NCI-H446 treated with DMSO at 0.1 percent for 48 hours (cell line): Measurements from ENCODE around the gene MARK2.

ENCODE experiments used
- DNase-seq: peaks from one replicate; lab custom pipeline; 2025; lab: John Stamatoyannopoulos, UW

The MARK2 gene

DNA sequence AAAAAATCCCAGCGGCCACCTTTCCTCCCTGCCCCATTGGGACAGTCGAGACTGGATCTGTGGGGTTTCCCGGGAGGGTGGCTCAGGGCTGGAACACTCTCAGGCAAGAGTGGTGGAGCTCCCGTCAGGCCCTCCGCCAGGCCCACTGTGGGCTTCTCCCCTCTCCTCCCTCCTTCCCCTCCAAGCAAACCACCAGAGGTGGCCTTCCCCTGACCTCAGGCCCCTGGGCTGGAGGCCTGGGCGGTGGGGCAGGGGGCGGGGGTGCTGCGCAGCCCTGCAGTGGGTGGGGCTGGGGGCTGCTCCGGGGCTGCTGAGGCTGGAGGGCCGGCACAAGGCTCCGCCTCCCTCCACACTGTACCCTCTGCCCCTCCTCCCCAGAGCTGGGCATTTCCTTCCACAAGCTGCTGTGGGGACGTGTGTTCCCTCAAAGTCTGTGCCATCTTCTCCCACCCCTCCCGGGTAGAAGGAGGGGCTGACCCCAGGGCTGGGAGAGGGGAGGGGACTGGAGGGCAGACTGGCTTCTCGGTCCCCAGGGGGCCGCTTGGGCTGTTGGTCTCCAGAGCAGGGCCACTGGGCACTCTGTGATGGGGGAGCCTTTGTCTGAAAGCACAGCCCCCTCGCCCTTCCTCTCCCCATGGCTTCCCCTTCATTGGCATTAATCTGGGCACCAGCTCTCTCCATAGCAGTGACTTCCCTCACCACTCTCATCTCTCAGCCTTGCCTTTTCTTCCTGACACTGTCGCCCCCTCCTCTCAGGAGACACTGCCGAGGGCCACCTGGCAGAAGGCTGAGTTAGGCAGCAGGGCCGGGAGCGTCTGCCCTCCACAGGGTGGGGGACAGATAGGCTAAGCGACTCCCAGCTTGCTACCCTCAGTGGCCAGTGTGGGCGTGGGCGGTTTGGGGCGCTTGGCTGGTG is 70.9 kb downstream of the MARK2 start:
- DNase-seq = no peak

DNA sequence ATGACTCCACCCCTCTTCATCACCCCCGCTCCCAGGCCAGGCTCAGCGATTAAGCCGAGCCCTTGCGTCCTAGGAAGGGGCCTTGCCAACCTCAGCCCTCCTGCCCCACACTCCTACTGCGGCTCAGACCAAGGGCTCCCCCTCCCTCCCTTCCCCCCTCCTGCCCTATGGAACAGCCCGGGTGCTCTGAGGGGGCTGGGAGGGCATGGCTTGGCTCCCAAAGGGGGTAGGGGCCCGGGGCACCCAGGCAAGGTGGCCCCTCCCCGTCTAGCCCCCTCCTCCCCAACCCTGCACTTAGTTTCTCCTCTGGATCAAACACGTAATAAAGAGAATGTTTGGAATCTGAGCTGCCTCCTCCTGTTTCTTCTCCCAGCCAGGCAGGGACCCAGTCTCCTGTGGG is 71.8 kb downstream of the MARK2 start:
- no peak for DNase-seq

DNA sequence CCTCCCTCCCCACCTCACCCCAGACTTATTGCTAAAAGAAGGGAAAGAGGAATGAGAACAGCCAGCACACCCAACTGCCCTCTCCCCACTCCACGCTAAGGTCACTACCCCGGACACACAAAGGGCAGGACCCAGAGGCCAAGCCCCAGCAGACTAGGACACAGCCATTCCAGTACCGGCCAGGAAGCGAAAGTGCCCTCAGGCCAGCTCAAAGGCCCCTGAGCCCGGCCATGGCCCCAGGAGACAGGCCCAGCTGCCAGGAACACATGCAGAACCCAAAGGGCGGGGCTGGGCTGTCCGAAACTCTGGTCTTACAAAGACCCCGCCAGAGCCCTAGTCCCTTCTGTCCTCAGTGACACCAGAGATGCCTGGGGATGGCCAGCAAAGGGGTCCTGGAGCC is 72.5 kb downstream of the MARK2 start:
- DNase-seq = no peak

DNA sequence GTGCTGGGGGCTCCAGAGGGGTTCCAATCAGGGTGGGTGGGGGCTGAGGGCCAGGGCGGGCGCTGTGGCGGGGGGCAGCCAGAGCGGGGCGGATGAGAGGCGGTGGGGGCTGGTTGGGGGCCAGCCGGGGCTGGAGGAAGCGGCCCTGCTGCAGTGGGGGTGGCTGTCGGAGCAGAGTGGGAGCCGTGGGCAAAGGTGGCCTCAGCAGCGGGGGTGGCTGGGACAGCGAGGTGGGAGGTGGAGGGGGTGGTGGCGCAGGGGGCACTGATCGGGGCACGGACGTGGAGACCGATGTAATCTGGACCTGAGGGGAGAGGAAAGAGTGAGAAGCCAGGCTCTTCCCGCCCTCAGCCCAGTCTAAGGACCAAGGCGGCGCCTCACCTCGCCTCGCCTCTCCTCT is 73.0 kb downstream of the MARK2 start:
- no peak for DNase-seq

DNA sequence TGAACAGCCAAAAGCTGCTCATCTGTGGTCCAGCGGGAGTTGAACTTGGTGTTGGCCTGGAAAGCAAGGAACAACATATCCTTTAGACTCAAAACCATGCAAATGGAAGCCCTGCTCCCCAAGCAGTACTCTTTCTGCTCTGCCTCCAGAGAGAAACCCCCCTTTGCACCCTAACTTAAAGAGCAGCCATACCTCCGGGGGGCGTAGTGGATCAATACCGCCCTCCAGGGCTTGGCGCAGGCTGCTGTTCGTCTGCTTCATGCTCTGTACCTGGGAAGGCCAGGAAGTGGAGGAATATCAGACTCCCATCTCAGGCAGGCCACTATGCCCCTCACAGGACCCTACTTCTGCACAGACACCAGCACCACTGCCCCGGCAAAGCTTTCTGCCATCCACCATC is 73.8 kb downstream of the MARK2 start:
- no peak for DNase-seq

DNA sequence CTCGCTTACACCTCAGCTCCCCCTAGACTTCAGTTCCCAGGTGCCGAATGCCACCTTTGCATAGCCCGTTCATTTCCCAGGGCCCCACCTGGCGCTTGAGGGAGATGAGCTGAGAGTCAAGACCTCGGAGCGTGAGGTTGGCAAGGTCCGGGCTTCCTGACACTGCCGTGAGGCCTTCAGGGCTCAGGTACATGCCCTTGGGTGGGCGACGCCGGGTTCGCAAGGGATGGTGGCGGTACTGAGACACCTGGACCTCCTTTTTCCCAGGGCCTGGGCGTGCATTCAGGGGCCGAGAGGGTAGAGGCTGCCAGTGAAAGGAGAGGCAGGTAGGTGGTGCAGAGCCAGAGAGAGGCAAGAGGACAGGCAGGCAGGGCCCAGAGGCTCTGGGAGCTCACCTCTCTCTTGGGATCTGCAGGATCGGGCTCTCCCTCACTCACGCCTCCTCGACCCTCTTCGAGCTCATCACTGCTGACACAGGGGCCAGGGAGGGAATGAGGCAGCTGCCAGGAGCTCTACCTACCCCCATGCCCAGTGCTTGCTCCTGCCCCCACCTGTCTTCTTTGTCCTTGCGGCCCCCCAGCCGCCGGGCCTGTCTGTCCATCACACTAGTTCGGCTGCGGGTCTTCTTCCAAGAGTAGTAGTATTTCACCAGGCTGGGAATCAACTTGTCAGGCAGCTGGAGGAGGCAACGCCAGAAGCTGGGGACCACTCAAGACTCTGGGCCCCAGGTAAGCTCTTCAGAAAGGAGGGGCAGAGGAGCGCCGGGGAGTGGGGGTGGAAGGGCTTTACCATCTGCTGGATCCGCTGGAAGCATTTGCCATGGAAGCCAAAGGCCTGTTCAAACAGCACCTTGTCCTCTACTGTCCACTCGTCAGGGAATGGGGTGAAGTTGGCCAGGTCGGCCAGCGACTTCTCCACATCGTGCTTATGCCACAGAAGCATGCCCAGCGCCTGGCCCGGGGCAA is 75.2 kb downstream of the MARK2 start:
- DNase-seq = no peak

DNA sequence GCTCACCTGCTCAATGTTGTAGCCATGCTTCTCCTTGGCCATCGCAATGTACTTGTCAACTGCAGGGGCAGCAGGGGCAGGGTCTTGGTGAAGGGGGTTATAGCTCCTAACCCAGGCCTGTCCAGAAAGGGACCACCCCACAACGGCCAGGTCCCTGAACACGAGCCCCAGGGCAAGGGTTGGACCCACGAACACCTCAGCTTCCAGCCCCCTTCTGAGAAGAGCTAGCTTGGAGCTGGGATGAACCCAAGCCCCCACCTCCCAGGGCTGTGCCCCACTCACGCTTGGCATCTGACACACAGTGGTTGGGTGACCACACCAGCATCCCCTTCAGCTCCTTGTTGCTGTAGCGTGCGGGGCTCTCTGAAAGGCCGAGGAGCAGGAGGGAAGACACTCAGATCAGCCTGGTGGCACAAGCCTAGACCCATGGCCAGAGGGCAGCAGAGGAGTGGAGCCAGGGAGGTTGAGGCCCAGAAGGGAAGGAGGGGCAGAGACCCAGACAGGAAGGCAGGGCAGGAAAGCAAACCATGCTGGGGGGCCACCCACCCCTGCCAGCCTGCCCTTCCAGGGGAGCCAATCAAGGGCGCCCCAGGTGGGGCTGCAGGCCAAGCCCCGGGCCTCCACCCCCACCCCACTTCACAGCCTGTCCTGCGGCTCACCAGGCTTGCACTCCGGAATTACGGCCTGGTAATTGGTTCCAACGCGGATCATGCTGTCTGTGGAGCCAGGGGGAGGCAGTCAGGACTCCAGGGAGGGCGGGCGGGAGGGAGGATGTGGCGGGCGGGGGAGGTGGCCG is 76.2 kb downstream of the MARK2 start:
- DNase-seq = no peak

DNA sequence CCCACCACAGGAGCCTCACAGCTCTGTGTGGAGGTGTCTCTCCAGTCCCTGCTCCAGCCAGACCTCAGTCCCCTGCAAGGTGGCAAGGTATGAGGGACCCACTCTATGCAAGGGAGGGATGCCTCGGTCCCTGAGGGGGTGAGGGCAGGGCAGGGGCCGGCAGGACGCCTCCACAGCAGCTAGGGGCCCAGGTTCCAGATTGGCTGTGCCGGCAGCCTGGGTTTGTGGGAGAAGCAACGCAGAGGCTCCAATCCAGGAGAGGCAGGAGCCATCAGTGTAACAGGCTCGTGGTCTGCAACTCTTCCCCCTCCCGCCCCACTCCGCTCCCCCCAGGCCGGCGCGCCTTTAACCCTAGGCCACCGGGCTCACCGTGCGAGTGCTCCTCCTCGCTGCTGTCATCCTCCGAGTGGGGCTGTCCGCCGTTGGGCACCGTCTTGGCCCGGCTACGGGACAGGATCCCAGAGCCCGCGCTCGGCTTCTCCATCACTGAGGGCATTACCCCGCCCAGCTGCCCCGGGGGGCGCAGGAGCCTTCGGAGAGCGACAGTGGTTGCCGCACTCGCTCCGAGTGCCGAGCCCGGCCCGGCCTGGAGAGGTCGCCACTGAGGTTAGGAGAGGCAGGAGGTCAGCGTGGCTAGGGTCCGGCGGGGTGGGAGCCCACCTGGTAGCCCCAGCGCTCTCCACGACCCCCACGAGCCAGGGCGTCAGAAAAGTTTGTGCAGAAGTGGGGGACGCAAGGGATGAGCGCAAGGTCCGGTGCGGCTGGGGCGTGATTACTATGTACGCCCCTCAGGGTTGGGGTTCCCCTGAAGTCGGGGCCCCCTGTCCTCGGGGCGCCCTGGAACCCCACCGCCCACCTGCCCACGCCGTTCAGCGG is 77.3 kb downstream of the MARK2 start:
- DNase-seq = no peak

DNA sequence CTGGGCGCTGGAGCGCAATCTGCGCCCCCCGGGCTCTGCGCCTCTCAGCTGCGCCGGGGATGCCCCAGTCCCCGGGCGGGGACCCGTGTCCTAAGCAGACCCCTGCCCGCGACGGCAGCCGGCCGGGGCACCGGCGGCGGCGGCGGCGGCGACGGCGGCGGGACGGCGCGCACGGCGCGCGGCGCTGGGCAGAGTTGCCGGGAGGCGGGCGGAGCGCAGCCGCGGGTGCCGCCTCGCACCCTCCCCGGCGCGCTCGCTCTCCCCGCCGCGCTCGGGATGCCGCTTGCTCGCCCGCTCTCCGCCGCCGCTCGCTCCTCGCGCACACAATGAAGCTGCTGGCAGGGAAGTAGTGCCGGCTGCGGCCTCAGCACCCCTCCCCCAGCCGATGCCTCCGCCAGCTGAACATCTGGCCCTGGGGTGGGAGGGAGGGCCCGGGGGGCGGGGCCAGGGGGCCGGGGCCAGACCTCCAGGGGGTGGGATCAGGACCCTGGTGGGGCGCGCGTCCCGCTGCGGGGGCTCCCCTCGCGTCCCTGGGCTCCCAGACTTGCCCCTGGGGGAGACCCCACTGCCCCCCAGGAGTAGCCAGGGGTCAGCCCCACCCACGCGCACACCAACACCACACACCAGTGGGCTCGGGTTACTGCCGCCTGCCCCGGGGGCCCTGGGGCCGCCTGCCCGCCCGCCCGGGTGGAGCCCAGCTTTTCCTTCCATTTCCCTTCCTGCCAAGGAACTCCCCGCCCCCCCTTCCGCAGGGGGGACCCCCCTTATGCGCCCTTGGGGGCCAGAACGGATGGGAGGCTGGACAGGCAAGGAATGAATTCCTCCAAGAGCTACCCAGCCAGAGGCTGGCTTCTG is 78.2 kb downstream of the MARK2 start, which contains the start of gene RCOR2:
TSS of gene RCOR2 (minus strand) at position 328 of the 855 bp plus-strand sequence. CDS start 708 bp downstream, outside the sequence.
- peak; percentile 80 for DNase-seq

DNA sequence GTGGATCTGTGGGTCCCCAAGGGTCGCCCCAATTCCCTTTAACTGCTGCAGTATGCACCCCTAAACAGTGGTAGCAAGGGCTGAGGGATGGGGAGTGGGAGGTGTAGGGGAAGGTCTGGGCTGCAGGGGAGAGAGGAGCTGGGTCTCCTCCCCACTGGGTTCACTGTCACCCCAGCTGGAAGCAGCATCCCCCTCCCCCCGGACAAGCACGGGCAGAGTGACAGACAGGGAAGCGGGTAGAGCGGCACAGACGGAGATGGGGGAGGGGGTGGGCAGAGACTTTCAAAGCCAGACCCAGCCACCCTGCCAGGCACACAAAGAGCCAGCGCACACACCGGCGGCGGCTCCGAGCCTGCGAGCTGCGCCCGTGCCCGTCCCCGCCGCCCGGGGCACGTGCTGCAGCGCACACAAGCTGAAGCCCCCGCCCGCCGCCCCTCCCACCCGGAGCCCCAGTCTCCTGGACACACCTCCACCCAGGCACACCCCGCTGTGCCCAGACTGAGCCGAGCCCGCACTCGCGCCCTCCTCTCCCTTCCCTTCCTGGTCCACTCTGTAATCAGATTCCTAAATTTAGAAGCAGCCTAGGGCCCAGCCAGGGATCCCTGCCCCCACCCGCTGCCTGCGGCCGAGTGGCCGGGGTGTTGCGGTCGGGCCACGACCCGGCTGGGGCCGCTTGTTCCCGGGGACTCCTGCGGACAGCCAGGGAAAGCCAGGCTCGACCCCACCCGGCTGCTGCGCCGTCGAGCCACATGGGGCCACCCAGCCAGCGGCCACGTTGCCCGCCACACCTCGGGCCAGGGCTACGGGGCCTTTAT is 79.0 kb downstream of the MARK2 start:
- peak; percentile 73 for DNase-seq

DNA sequence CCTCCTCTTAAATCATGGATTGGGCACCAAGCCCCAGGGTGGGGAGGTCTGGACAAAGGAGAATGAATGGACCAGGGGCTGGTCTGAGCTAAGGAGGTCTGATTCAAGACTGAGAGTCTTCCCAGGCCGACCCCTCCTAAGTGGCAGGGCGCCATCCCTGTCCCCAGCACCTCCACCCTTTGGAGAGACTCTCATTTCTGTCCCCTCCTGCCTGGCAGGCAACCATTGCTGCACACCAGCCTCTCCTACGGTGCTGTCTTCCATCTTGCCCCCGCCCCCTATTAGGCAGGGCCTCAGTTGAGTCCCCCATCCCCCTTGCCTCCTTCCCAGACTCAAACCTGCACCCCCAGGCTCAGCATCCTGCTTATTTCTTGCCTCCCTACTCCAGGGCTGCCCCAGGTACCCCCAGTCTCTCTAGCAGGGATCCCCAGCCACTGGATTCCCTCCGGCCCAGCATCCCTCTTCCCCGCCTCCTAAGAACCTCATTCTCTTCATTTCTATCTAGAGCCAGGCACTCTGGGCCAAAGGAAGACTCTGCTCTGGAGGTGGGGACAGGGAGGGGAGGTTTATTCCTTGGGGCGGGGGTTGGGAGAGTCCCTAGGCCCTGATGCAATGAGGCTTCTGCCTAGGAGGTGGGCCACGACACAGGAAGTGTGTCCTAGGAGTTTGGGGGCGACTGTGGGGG is 79.7 kb downstream of the MARK2 start:
- DNase-seq = no peak

DNA sequence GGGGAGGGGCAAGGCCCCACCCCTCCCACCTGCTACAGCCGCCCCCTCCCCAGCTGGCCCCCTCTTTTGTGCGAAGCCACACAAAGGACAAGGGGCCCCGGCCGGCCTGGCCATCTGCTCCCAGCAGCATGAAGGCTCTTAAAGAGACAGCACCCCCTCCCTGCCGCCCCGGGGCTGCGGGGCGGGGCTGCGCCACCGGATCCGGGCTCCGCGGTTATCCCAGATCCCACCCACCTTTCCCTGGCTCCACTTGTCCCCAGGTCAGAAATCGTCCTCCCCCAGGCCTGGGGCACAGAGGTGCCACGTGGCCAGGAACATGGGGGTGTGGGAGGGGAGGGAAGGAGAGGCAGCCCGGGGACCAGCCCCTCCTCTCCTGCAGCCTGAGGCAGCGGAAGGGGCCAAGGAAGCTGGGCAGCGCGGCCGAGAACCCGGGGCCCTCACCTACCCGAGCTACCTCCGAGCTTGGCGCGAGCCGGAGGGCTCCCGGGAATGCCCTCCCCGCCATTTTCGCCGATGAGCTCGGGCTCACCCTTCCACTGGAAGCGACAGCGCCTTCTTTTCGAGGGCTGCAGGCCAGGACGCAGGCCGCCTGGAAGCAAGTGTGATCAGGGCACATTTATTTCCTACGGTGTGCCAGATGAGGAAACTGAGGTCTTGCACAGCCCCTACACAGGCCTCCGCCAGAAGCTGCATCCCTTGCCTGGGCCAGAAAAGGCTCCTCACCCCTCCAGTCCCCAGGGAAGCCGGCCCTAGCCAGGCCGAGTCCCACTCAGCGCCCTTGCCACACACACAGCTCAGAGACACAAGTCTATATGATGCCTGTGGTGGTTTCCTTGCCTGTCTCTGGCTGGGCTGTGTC is 80.6 kb downstream of the MARK2 start:
- no peak for DNase-seq

DNA sequence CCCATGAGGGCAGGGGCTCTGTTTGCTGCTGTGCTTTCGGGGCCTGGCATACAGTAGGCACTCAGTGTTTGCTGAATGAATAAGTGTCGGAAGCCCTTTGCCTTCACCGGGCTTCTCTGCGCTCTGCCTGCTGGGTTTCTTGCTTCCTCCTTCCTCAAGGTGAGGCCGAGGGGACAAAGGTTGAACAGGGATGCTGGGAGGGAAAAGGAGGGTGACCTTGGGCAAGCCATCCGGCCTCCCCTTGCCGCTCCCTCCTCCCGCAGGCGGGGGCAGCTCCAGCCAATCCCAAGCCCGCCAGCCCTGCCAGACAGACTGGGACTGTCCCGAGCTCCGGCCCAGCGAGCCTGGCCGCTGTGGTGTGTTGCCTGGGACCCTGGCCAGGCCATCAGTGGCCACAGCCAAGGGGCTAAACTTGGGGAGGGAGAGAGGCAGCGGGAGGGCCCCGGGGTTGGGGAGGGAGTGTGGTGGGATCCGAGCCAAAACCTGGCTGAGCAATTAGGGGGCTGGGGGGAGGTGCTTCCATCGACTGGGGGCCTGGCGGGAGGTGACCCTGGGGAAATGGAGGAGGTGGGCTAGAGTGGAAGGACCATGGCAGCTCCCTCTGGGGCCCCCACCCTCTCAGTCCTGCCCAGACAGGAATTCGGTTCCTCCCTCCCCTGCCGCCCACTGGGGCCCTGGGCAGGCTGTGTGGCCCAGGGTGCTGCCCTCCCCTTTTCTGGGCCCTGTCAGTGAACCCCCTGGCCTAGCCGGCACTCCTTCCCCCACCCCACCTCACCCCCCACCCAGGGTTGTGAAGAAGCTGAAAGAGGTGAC is 81.4 kb downstream of the MARK2 start:
- no peak for DNase-seq

DNA sequence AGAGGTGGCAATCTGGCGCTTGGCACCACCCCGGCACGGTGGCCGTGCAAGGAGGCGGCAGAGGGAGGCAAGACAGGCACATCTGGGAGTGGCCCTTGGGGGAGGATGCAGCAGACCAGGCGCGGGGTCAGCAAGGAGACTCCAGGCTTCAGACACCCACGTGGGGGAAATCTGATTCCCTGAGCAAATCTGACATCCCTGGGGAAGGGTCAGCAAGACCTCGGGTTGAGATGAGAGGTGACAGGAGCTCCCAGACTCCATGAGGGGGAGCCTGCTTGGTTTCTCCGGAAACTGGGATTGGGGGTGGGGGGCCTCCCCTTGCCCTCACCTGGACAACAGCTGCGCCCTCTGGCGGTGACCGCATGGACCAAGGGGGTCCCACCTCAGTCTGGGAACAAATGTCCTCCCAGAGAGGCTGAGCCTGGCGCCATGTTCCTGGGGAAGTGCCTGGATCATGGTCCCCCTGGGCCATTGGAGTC is 82.1 kb downstream of the MARK2 start:
- DNase-seq = no peak

DNA sequence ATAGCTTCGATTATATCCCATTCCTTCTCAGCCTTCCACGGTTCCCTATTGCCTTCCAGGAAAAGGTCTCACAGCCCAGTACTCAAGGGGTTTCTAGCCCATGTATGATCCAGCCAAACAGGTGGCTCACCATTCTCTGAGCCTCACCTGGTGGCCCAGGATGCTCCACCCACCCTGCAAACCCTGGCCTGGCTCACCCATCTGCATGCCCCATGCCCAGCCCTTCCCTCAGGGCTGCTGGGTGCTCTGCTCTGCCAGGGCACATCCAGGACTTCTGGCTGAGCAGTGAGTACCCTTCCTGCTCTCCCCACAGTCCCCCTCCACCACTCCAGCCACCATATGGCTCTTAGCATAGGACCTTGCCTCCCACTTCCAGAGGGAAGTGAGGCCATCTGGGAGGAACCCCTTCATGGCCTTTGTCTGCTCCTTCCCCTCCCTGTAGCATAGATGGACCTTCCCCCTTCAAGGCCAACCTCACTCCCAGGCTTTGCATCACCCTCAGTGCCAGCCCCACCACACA is 83.8 kb downstream of the MARK2 start:
- DNase-seq = no peak

DNA sequence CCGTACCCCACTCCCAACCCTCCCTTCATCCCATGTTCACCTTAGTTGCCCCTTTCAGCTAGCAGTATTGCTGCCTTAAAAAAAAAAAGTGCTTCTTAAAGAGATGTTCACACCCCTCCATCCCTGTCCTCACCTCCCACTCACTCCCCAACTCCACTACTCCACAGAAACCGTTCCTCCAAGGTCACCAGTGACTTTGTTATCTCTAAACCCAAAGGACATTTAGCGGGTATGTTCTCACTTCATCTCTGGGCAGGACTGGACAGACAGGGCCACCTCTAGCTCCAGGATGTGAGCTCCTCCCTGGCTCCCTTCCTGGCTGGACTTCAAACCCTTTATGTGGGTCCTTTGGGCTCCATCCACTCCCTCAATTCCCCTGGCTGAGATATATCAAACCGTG is 84.4 kb downstream of the MARK2 start:
- no peak for DNase-seq
